Right cardiac atrium (tissue), 5 donors: ENCODE data around the gene SLC5A4. TPM values are rescaled to one million over a fixed set of nuclear protein-coding genes. Genes with fewer than 3 reads are reported as not detected.

Source experiments
- polyA plus RNA-seq: library from polyadenylated mRNA; stranded (reverse); fragments of 200-250 nt; gene quantifications from one replicate; pipeline ENCODE4 v1.2.3, GENCODE V29; 2013
- total RNA-seq, 4 donors: library from RNA; stranded (reverse); fragmentation: NEBNext Ultra II Directional; extraction: Animal tissue kit (Norgen Biotek cat#: 25700); gene quantifications; one replicate each; pipeline ENCODE4 v1.2.1, GENCODE V29; 2021
- donor health status: healthy with polysubstance abuse.
- donor health status: DM: no; HTN: yes; CAD: no.
- donor health status: DM: no; HTN: no; CAD: no.
- donor health status: DM: no; HTN: yes; CAD: no; lungs with severe emphysema.
- donor health status: DM: yes; HTN: yes; CAD: no.

SLC5A4 gene
- total and polyA plus RNA-seq, 5 donors: 0.31 to 1.0 (median 0.34) TPM; not detected in 1

Other genes starting within 250 kb of the SLC5A4 start
- gene SLC5A1, start 212.1 kb downstream of the SLC5A4 start, total RNA-seq: 10 to 100 TPM; 52.7 to 98.2 (median 86.3) TPM
- gene SLC5A1, start 212.1 kb downstream of the SLC5A4 start, polyA plus RNA-seq: 49.5 TPM
- gene C22orf42, start 96.0 kb downstream of the SLC5A4 start, total RNA-seq: not detected
- not detected for gene C22orf42, start 96.0 kb downstream of the SLC5A4 start, polyA plus RNA-seq
- gene RFPL2, start 50.3 kb downstream of the SLC5A4 start, total RNA-seq: not detected
- gene RFPL2, start 50.3 kb downstream of the SLC5A4 start, polyA plus RNA-seq: not detected
- not detected for gene RFPL3, start 102.5 kb upstream of the SLC5A4 start, total RNA-seq
- not detected for gene RFPL3, start 102.5 kb upstream of the SLC5A4 start, polyA plus RNA-seq
- gene RTCB, start 156.9 kb upstream of the SLC5A4 start, total RNA-seq: 10 to 100 TPM; 47.3 to 50.2 (median 48.4) TPM
- 35.2 TPM for gene RTCB, start 156.9 kb upstream of the SLC5A4 start, polyA plus RNA-seq
- not detected for gene BPIFC, start 209.1 kb upstream of the SLC5A4 start, total RNA-seq
- not detected for gene BPIFC, start 209.1 kb upstream of the SLC5A4 start, polyA plus RNA-seq
- 10 to 100 TPM; 45.3 to 52.9 (median 49.3) TPM for gene FBXO7, start 219.5 kb upstream of the SLC5A4 start, total RNA-seq
- 38.0 TPM for gene FBXO7, start 219.5 kb upstream of the SLC5A4 start, polyA plus RNA-seq